NCI-H2107 (cell line): Measurements from ENCODE around the gene CTTN.

Source experiments
- DNase-seq: peaks from one replicate; lab custom pipeline; 2025; lab: John Stamatoyannopoulos, UW

Gene CTTN

GRCh38 chr11:70477609-70478008 is 79.3 kb downstream of the CTTN start:
- no peak for DNase-seq

GRCh38 chr11:70478166-70478890 is 80.0 kb downstream of the CTTN start:
- DNase-seq: no peak

GRCh38 chr11:70480711-70481110 is 82.4 kb downstream of the CTTN start:
- DNase-seq: no peak

GRCh38 chr11:70481625-70482528 is 83.5 kb downstream of the CTTN start:
- DNase-seq: no peak

- no peak for DNase-seq
Measured at GRCh38 chr11:70482529-70482917, 84.2 kb downstream of the CTTN start.

- no peak for DNase-seq
Measured at GRCh38 chr11:70483077-70483861, 84.9 kb downstream of the CTTN start.

GRCh38 chr11:70483917-70484316 is 85.6 kb downstream of the CTTN start:
- no peak for DNase-seq

GRCh38 chr11:70485326-70486025 is 87.1 kb downstream of the CTTN start:
- DNase-seq: no peak

- no peak for DNase-seq
Measured at GRCh38 chr11:70486026-70486415, 87.7 kb downstream of the CTTN start.
